T-helper 9 cell (primary cell): ENCODE results near the gene CSKMT.
"Not testable (repeated sequence)": the region's sequence is repeated elsewhere in the genome, so short reads cannot be mapped to it uniquely, and the experiment has no call there.

Source experiments
- DNase-seq: peaks from one replicate; pipeline ENCODE4 v3.0.0-alpha.2; 2020
- total RNA-seq, 2 donors: gene quantifications; one replicate each; lab custom pipeline; 2026; lab: John Stamatoyannopoulos, UW

The CSKMT gene, protein sequence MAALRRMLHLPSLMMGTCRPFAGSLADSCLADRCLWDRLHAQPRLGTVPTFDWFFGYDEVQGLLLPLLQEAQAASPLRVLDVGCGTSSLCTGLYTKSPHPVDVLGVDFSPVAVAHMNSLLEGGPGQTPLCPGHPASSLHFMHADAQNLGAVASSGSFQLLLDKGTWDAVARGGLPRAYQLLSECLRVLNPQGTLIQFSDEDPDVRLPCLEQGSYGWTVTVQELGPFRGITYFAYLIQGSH
- 6.3 to 8.9 reads per million in 2 donors for total RNA-seq

DNA sequence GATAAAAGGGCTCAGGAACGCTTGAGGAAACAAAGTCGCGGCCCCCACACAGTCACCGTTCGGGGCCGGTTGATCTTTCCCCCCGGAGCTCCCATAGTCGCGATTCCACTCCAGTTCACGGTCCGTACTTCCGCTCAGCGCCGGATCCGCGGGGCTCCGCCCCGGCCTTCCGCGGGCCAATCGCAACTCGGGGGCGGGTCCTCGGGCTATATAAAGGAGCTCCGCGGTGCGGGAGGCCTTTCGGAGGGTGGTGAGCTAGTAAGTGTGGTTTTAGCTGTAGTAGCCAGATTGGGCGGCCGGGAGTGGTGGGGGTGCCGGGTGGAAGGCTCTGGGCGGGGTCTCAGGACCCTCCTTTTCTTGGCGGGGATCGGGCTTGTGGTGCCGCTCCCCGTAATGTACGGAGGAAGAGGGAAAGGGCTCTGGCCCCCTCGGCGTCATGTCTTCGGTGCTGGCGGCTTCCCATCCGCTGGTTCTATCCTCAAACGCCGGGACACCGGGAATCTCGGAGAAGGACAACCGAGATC lies at the start of gene CSKMT, which contains the start of gene C11orf98:
Gene CSKMT (plus strand): TSS at position 238 of the 524 bp plus-strand sequence. CDS start 568 bp downstream, outside the sequence.
Gene C11orf98 (minus strand): TSS at position 136 of the 524 bp plus-strand sequence. CDS start 41 bp downstream, at position 95.
- peak; percentile 93 for DNase-seq

DNA sequence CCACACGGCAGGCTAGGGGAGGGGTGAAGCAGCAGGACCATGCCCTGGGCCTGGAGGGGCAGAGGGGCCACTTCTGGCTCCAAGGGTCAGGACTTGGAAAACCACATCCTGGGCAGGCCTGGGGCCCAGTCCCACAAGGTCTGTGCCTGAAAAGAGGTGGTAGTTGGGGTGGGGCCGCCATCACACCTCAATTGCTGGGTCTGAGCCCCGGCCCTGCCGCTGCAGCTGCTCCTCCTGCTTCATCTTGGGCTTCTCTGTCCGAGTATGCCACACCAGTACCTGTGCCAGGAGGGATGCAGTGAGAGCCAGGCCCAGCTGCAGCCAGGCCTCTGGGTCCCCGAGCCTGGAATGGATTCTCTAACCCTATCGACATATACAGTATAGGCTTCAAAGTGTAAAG lies 49.6 kb upstream of the CSKMT start:
- no peak for DNase-seq

DNA sequence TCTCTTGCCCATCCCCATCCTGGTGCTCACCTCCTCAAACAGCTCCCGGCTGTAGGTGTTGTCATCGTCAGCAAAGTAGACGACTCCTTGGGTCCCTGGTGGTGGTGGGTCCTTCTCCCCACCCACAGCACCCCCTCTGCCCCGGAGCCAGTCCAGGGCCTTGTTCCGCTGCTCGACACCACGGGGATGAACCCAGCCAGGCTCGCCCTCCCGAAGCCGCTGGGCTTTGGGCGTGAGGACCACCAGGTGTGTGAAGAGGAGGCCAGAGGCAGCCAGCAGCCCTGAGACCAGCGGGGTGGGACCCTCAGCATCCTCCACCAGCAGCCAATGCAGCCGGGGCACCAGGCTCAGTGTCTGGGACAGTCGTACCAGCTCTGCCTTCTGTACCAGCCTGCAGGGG lies 48.2 kb upstream of the CSKMT start:
- not testable (repeated sequence) for DNase-seq

DNA sequence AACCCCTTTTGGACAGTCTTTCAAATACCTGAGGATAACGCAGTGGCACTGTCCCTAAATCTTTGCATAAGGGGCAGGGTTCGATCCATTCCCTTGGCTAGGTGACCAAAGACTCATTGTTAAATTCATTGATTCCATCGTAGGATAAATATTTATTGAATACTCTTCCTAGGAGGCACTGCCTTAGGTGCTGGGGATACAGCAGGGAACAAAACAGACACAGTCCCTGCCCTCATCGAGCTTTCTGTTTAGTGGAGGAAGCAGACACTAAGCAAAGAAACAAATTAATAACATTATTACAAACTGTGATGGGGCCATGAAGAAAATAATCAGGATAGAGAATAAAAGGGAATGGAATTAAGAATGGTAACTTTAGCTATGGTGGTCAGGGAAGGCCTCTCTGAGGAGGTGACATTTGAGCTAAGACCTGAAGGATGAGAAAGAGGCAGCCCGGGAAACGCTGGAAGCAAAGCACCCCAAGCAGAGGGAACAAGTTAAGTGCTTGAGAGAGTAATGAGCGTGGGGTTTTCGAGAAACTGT lies 44.0 kb upstream of the CSKMT start:
- no peak for DNase-seq

DNA sequence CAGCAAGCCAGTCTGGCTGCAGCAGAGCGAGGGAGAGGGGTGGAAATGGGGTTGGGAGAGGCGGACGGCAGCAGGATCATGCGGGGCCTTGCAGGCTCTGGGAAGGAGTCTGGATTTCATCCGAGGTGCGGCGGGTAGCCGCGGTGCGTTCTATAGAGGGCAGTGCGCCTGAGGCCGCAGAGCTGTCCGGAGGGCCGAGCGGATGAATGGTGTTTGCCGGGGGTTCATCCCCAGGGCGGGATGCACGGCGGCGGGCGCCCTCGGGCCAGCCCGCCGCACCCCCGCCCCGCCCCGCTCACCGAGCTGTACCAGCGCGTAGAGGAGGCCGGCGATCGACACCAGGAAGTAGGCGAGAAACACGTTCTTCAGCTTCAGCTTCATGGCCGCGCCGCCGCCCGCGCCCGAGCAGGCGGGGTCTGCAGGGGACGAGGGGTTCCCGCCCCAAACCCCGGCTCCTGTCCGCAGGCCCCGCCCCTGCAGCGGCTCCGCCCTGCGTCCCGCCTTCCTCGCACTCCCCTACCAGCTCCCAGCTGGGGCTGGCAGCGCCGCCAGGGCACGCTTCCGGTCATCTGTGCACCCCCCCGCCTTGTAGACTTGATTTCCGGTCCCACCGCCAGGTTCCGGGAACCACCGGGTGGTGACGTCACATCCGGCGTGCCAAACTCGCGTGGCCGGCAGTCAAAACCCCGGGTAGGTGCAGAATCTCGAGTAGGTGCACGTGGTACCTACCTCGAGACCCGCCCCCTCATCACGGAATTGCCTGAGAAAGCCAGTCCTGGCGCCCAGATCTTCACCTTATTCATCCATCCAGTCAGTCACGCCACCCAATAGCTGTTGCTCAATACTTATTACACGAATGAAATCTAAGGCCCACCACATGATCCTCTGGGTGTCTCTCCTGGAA lies 43.3 kb upstream of the CSKMT start, which contains the start of gene B3GAT3:
Gene B3GAT3 (minus strand): TSS at position 420 of the 904 bp plus-strand sequence. CDS start 39 bp downstream, at position 381.
- DNase-seq, result peak; percentile 96

DNA sequence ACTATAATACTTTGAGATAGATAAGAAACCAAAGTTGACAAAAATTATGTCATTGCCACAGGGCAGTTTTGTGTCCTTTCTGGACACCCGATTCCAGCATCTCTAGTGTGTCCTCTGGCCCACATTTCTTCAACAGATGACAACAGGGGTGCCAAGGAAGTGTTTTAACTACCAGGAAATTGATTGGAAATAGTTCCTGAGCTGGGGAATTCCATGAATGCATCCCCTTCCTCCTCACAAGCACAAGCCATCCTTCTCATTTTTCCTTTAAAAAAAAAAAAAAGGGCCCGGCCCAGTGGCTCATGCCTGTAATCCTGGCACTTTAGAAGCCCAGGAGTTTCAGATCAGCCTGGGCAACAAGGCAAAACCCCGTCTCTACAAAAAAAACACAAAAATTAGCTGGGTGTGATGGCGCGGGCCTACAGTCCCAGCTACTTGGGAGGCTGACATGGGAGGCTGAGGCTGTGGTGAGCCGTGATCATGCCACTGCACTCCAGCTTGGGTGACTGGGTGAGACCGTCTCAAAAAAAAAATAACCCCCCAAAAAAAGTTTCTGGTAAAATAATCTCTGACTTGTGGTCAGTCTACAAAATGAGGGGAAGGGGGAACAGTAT lies 42.5 kb upstream of the CSKMT start:
- DNase-seq, result no peak

DNA sequence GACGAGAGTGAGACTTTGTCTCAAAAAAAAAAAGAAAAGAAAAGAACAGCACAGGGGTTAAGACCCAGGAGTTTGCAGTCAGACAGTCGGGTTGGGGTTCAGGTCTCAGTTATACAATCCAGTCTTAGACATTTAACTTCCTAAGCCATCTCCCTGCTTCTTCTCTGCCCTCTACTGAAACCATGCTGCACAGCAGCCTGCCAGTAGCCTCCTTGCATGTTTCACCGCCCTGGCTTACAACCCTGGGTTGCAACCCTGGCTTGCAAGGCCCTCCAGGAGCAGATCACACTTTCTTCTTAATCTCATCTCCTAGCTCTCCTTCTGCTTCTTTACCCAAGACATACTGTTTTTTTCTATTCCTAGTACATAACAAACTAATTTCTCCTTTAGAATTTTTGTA lies 37.4 kb upstream of the CSKMT start:
- no peak for DNase-seq

DNA sequence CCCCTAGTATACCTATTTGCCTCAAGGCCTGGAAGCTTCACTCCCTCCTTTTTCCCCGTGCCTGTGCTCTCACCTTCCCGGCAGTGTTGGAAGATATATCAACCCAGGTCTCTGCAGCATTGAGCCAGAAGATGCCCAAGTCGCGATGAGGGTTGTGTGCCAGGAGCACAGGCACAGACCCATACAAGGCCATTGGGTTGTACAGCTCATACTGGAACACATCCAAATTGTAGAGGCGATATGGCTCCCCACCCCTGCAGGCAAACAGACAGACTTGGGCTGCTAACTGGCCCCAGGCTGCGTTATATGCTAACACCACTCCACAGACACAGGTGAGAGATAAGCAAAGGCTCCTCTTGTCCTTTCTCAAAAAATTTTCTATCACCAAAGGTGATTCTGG lies 32.6 kb upstream of the CSKMT start:
- DNase-seq, result no peak

DNA sequence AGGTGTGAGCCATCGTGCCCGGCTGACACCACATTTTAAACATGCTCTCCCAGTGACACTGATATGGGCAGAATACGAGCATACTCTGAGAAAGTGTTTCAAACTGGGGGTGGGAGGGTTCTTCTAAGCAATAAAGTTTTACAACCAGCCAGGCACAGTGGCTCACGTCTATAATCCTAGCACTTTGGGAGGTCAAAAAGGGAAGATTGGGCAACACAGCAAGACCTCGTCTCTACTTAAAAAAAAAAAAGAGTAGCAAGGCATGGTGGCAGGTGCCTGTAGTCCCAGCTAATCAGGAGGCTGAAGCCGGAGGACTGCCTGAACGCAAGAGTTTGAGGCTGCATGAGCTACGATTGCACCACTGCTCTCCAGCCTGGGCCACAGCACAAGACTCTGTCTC lies 20.9 kb upstream of the CSKMT start:
- no peak for DNase-seq

DNA sequence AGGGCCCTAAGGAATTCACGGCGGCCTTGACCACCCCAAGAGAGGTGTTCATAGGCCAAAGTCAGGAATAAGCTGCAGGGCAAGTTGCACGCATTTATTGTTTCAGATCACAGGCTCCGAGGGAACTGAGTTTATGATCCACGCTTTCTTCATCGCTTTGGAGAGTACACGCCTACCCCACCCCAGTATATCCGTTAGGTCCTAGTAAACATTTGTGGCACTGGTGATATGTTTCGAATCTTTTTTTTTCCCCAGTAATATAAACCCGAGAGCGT lies 19.5 kb upstream of the CSKMT start:
- DNase-seq, result no peak

DNA sequence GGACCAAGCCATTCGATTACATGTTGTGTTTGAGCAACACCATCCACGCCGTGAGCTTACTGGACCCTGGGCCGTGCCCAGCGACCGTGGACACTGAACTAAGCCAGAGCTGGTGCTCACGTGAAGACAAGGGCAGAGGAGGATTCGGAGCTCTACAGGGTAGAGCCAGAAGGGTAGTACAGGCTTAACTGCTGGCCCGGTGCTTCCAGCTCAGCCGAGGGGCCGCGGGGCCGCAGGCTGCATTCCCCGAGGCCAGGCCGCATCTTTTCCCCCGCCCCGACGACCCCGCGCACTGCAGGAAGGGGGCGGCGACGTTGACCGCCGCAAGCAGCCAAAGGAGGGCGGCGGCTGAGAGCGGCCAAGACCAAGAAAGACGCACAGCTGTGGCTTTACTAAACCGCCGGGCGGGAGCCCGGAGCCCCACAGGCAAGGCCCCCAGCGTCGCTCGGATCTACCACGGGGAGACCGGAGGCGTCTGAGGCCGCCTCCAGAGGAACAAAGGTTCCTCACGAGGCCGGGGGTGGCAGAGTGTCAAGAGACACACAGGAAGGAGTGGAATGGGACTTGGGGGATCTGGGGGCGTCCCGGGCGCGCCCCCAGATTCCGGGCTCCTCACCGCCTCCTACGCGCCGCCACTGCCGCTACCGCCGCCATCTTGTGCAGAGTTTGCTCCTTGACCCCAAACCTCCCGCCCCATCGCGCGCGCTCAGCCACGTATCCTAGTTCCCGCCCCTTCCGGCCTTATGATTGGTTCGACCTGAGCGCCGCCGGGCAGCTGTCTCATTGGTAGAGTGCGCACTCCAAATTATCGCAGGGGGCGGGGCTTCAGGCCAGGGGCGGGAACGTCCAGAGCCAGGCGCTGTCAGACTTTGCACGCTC lies 18.9 kb upstream of the CSKMT start, which contains the start of gene GANAB:
Gene GANAB (minus strand): TSS at position 668 of the 879 bp plus-strand sequence. CDS start 14 bp downstream, at position 654.
- DNase-seq, result peak; percentile 98

DNA sequence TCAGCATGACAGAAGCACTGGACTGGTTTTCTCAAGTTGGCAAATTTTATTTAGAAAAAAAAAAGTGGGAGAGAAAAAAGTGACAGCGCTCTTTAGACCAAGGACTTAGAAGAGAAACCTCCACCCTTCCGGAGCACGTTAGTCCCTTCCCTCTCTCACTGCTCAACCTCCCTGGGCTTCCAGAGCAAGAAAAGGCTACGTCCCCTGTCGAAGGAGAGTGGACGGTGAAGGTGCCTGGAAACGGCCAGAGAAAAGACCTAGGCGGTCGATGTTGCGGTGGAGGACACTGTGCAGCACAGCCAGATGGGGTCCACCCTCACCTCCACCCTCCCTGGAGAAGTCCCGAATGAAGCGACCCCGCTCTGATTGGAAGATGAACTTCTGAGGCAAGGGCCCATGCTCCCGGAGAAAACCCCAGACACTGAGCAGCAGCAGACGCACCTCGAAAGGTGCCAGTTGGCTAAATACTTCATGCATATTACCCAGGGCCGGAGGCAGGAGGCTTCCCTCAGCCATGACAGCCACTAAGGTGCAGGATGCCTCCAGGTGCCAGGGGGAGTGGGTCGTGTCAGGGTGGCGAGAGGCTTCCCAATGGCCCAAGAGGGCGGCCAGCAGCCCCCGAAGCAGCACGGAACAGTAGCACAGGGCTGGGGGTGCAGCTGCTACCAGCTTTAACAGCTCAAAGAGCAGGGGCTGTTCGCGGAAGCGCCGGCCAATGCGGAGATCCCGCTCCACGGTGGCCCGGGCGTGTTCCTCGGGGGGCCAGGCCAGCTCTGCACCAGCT lies 18.1 kb upstream of the CSKMT start:
- no peak for DNase-seq

DNA sequence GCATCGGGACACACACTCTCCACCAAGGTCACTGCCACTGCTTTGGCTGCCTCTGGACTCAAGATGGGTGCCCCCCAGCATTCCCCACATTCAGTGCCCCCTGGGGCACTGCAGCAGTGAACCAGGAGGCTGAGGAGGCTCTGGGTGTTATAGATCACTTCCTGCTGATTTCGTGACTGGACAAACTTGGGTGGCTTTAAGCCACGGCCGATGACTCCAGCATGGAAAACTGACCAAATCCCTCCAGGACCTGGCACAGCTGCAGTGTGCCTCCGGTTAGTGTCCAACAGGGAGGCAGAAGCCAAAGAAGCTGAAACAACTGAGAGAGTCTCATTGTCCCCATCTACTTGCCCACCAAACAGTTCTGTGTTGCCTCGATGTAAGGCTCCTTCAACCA lies 17.5 kb upstream of the CSKMT start:
- DNase-seq, result no peak

DNA sequence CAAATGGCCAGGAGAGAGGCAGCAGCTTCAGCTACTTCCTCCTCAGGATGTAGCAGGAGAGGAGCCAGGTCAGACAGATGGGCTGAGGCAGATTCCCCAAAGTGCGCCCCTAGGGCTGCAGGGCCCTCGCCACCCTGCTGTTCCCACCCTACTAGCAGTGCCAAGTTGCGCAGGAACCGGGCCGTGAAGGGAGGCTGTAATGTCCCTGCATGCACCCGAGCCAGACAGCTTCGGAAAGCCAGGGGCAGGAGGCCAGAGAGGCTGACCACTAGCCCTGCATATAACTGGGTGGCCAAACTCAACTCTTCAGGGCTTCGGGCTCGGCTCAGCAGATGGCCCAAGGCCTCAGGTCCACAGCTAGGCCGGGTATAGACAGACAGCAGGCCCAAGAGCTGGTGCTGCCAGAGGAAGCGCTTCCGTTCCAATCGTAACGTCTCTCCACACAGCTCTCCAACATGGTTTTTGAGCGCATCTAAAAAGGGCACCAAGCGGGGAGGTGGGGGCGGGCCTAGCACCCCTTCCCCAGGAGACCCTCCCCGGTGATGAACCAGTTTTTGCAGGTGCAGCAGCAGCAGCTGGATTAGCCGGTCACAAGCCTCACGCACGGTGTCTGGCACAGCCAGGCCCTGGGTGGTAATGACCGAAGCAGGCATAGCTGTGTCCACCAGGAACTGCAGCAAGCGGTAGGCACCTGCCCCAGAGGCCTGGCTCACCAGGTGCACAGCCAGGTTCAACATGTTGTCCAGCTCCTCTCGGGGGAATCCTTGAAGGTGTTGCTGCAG lies 16.7 kb upstream of the CSKMT start:
- DNase-seq, result no peak

DNA sequence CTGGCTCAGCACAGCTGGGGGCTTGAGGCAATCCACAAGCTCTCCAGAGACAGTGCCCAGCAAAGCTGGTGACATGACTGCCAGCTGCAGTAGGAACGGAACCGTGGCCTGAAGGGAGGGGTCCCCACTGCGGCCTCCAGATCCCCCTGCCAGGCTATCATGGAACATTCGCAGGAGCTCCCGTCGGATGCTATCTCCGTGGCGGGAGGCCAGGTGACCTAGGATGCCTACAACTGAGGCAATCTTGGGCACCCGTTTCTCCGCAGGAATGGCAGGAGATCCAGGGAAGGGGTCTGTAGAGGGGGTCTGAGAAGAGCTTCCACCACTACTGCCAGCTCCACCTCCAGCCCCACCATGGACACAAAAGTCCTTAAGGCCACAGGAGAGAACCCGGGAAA lies 16.1 kb upstream of the CSKMT start:
- DNase-seq, result no peak

DNA sequence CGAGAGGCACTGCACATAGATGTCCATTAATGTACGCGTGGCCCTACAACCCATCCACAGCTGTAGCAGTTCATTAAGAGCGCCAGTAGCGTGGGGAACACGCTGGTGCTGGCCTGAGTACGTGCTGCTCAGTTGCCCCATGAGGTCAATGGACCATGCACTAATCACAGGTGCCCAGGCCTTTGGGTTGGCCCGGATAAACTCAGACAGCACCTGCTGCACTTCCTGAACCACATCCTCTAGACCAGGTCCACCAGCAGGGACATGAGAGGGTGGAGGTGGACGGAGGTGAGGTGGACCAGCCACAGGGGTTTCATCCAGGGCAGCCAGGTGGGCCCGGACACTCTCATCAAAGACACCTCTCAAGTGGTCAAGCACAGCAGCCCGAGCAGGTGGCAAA lies 15.6 kb upstream of the CSKMT start:
- no peak for DNase-seq

DNA sequence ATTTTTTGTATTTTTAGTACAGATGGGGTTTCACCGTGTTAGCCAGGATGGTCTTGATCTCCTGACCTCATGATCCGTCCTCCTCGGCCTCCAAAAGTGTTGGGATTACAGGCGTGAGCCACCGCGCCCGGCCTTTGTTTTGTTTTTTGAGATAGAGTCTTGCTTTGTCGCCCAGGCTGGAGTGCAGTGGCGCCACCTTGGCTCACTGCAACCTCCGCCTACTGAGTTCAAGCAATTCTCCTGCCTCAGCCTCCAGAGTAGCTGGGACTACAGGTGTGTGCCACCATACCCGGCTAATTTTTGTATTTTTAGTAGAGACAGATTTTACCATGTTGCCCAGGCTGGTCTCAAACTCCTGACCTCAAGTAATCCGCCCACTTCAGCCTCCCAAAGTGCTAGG lies 14.8 kb upstream of the CSKMT start:
- DNase-seq, result not testable (repeated sequence)

DNA sequence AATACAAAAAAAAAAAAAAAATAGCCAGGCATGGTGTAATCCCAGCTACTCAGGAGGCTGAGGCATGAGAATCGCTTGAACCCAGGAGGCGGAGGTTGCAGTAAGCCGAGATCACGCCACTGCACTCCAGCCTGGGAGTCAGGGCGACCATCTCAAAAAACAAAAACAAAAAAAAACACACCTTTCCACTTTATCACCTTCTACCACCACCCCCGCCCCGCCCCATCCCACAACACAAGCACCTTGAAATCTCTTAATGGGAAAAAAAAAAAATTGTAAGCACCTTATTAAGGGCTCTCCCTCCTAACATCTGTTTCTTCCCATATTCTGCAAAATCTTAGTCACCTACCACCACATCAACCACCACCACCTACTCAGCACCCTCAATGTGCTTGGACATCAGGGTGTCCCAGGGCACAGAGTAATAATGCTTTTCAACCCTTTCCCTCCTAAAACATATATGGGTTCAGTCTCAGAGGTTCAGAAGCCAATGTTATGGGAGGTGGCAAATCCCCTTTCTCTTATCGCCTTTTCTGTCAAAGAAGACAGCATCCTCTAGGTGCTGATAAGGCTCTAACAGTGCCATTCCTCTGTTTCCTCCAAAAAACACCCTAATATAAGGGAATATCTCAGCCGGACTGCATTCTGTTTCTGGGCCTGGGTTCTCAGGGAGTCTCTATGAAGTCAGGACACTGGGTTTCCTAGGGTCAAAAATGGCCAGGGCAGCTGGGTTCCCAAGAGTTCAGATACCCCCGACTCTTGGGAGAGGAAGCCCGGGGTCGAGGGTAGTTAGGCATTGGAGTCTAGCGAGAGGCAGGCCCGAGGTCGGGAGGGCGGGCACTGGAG lies 12.7 kb upstream of the CSKMT start:
- DNase-seq, result peak; percentile 56

DNA sequence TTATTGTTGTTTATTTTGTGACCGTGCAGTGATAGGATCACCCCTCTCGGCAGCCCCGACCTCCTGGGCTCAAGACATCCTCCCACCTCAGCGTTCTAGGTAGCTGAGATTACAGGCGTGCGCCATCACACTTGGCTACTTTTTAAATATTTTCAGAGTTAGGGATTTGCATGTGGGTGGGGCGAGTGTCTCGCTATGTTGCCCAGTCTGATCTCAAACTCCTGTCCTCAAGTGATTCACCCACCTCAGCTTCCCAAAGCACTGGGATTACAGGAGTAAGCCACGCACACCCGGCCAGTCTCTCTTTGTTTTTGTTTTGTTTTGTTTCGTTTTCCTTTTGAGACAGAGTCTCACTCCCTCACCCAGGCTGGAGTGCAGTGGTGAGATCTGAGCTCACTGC lies 10.8 kb upstream of the CSKMT start:
- no peak for DNase-seq
